ENCODE results near the gene S100A9.
"Not testable (repeated sequence)": the region's sequence is repeated elsewhere in the genome, so short reads cannot be mapped to it uniquely, and the experiment has no call there.

Gene S100A9

GRCh38 chr1:153389973-153390879 is 32.6 kb downstream of the S100A9 start:
- DNase-seq (ENCODE audit: low read depth in 2 of 2), result no peak

GRCh38 chr1:153390938-153391710 is 33.5 kb downstream of the S100A9 start, which contains the start of gene S100A8:
Gene S100A8, minus strand, starts transcription at chr1:153391073. Its CDS starts 538 bp downstream, at chr1:153390535.
- no peak for DNase-seq (ENCODE audit: low read depth in 2 of 2)

- DNase-seq (ENCODE audit: low read depth in 2 of 2), result no peak
Measured at GRCh38 chr1:153392258-153392657, 34.6 kb downstream of the S100A9 start.

DNA sequence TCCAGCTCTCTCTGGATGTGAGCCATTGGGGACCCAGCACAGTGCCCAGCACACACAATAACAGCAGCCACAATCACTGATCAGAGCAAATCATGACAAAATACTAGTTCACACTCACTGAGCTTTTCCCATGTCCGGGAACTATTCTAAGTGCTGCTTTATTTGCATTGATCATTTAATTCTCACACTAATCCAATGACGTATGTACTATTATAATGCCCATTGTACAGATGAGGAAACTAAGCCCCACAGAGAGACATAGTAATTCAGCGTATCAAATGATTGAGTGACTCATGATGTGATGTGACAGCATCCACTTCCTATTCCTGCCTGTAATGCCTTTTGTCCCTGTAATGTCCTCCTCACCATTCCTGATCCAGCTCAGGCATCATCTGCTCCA is 35.2 kb downstream of the S100A9 start:
- no peak for DNase-seq (ENCODE audit: low read depth in 2 of 2)

GRCh38 chr1:153393926-153394325 is 36.3 kb downstream of the S100A9 start:
- DNase-seq (ENCODE audit: low read depth in 2 of 2), result no peak

DNA sequence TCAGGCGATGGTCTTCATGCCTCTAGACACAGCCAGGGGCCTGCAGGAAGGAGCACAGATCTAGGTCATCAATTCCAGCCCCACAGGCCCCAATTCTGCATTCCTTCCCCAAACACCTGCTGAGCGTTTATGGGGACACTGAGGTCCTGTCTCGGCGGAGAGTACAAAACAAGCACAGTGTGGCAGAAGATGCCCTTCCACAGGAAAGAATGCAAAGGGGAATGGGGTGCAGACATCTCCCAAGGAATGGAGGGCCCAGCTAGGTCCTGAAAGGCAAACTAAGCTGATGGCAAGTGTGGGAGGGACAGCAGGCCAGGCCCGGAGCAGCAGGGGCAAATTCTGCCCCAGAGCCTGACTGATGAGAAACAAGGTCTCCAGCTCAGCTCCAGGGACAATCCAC is 36.7 kb downstream of the S100A9 start:
- DNase-seq (ENCODE audit: low read depth in 2 of 2), result no peak

DNA sequence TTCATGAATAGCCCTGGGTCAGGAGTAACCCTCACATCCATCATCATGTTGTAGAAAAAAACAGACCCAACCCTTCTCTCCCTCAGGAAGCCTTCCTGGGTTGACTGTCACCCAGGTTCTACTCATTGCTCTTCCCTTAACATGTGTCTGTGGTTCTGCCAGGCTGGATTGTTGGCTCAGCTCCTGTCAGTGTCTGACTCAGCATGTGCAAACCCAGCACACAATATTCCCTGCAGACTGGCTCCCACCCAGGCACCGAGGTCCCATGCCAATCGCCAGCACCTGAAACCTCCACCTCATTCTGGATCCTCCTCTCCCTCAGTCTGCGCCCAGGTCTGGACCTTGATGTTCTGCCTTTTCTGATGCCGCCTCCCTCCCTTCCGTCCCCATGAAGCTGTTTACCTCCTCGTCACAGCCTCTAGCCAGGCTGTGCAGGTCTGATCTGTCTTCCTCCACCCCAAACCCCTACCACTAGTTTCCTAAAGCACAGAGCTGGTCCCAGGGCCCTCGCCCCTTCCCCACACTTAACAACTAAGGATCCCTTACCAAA is 37.6 kb downstream of the S100A9 start:
- no peak for DNase-seq (ENCODE audit: low read depth in 2 of 2)

GRCh38 chr1:153395776-153396175 is 38.1 kb downstream of the S100A9 start:
- DNase-seq (ENCODE audit: low read depth in 2 of 2), result no peak

- no peak for DNase-seq (ENCODE audit: low read depth in 2 of 2)
Measured at GRCh38 chr1:153396461-153396860, 38.8 kb downstream of the S100A9 start.

DNA sequence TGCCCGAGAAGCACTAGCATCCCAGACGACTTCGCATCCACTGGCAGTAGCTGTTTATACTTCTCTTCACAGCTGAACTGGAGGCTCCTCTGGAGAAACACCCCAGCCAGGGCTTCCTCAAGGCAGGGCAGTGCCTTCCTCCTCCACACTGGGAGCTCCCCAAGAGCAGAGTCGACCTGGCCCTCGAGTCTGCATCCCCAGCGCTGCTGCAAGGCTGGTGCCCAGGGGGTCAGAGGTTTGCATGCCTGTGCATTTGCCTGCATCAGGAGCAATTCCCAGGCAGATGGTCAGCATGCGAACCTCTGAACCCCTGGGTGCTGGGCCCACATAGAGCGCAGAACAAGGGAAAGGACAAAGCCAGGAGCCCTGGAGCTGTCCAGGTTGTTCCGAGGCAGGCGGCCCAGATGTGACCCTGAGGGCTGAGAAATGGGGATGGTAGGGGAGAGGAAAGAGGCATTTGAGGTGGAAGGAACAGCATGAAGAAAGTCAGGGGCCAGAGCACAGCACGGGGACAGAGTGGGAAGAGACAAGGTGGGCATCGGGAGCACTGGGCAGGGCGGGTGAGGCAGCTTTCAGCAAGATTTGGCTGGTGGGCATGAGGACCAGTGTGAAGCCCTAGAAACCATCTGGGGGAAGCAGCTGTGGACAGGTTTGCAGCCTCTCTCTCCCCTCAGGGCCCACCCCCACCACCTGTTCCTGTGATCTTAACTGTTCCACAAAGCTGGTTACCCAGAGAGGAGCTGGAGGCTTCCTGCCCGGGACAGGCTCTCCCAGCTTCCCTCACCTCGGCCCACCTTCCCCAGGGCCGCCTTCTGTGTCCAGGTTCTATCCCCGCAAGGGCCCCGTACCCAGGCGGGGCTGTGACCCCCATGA is 39.6 kb downstream of the S100A9 start:
- DNase-seq (ENCODE audit: low read depth in 2 of 2), result no peak

DNA sequence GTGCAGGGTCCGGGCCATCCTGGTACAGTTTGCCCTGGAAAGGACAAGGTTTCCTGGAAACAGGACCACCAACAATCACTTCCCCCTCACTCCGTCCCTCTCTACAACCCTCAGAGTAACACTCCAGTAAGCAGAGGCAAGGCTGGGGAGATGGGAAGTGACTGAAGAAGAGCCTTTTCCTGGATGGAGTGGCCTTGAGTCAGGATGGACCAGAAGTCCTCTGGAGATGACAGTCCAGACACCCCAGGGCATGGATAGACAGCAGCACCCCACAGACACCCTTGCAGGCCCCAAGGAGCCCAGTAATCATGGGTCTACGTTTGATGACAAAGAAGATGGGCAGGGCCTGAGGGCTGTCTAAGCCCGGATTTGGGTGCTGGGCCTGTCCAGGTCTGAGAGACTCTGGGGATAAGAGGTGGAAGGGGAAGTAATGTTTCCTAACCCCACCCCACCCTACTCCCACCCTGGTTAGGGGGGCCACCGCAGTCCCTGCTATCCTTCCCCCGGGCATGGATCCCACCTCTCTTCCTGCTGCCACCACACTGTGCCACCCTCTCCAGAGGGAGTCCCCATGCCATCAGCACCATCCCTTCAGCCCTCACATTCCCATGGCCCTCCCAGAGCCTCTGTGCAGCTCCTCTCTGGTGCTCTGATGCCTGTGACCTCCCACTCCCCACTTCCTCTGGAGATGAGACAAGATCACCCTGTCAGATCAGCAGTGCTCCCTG is 40.4 kb downstream of the S100A9 start:
- DNase-seq (ENCODE audit: low read depth in 2 of 2), result no peak

GRCh38 chr1:153399401-153400055 is 41.9 kb downstream of the S100A9 start:
- DNase-seq (ENCODE audit: low read depth in 2 of 2), result no peak

DNA sequence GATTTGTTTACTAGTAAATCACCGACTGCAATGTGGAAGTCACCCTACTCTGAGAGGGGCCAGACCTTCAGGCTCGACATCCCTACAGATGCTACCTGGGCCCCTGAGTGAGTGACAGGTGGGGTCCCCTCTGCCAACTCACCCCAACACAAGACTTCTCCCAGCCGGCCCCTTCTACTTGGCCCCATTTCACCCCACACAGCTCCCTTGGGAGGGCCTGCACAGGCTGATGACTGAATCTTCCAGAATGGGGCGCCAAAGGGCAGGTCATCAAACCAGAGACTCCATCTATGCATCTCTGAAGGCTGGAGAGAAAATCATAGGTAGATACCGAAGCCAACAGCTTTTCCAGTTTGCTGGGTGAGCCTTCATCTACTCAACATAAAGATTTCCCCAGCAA is 42.6 kb downstream of the S100A9 start:
- DNase-seq (ENCODE audit: low read depth in 2 of 2), result no peak

- DNase-seq (ENCODE audit: low read depth in 2 of 2), result no peak
Measured at GRCh38 chr1:153401461-153401860, 43.8 kb downstream of the S100A9 start.

DNA sequence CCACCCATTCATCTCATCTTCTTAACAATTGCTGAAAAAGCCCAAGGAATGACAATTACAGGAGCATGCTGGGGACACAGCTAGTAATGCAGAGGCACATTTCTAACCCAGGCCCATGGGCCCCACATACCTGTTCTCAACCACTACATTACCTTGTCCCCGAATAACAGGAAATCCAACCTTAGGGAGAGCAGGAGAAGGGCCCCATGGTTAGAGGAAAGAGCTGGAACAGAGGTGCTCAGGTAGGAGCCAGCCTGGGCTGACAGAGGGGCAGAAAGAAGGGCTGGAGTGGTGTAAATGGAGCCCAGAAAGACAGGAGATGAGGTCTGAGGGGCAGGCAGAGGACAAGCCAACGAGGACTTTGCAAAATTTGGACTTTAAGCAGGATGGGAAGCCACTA is 44.6 kb downstream of the S100A9 start:
- no peak for DNase-seq (ENCODE audit: low read depth in 2 of 2)

DNA sequence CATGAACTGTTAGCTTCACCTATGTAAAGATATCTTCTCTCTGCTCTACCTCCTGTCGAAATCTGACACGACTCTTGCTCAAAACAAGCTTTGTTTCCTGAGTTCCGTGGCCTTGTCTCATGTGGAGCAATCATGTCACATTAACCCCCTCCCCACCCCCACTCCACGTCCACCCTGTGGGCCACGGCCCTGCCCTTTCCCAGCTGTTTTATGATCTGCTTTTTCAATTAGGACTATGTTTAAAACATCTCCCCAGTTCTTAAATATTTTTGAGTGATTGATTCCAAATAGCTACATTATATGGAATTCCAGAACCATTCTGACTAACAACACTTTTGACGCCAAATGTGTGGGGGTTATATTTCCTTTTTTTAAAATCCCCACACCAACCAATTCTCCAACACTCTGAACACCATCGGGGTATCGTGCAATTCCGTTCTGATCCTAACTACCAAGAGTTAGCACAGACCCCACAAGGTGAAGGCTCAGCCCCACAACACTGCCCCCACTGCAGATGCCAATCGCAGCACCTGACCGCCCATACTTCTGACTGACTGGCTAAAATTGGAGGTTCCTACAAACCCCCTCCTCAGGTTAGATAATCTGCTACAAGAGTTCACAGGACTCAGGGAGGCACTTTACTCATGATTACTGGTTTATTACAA is 45.9 kb downstream of the S100A9 start:
- DNase-seq (ENCODE audit: low read depth in 2 of 2), result no peak

DNA sequence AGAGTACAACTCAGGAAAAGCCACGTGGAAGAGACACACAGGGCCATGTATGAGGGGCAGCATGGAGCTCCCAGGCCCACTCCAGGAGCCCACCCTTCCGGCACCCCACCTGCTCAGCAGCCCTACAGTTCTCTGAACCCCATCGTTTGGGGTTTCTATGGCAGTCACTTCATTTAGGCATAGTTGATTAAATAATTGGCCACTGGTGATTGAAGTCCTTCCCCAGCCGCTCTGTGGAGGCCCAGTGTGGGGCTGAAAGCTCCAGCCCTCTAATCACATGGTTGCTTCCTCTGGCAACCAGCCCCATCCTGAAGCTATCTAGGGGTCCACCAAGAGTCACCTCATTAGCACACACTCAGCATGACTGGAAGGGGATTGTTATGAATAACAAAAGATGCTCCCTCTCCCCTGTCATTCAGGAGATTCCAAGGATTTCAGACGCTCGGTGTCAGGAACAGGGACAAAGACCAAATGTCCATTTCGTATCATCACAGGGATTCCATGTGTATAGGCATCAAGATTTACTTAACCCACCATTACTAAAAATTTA is 46.5 kb downstream of the S100A9 start:
- DNase-seq (ENCODE audit: low read depth in 2 of 2), result no peak

GRCh38 chr1:153404768-153405167 is 47.1 kb downstream of the S100A9 start:
- peak; percentile 47 to 53 for DNase-seq (ENCODE audit: low read depth in 2 of 2)

DNA sequence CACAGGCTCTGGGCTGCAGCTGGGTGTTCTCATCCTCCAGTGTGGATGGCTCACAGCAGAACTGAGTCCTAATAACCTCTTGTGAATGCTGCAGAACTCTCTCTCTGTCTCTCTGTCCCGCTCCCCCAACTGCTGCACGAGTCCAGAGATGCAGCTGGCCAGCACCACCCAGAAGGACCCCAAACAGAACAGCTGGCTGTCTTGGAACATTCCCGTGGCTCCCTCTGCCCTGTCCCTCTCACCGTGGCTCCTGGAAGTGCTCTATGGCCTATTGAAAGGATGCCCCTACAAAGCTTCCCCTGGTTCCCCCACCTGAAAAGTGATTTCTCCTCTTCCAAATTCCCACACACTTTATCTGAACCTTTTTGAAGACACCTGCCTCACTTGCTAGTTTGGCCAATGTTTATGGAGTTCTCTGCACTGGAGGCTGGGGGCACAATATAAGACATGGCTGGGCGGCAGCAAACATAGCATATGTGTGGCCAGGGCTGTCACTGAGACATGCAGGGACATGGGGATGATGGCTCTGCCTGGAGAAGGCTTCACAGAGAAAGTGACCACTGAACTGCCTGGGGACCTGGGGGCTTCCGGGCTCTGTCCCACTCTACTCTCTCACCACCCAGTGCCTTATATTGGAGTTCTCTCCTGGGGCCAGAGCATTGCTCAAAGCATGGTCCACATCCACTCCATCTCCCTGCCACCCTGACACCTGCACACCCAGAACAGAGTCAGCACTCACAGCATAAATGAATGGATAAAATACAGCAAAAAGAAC is 48.4 kb downstream of the S100A9 start:
- not testable (repeated sequence) for DNase-seq (ENCODE audit: low read depth in 2 of 2)

All from stimulated activated CD4-positive, alpha-beta T cell treated with anti-CD3 and anti-CD28 coated beads, Interleukin-15, amount 100 ng/mL, for 48 hours (primary cell).